CD14-positive monocyte (primary cell): Measurements from ENCODE around the gene KLHL14. TPM values are rescaled to one million over a fixed set of nuclear protein-coding genes. Genes with fewer than 3 reads are reported as not detected.

Experiments used
- DNase-seq, 3 donors: peaks; one replicate each; pipeline ENCODE4 v3.0.0-alpha.2; 2011 to 2022
- H2AFZ ChIP-seq: 2 replicates; pipeline ENCODE4 v1.6.0; 2012; ENCODE audit warnings: mild to moderate bottlenecking, low read depth, low read length, inconsistent platforms; ENCODE audit not compliant: insufficient read depth, poor library complexity, severe bottlenecking
- H3K27ac ChIP-seq, 2 donors: 1 replicate in 1 of 2; 2 replicates in 1 of 2; pipeline ENCODE4 v1.5.1; 2012 to 2013; ENCODE audit warnings: low read length in 2 of 2, control low read depth in 1 of 2, inconsistent platforms in 1 of 2, low read depth in 1 of 2, mild to moderate bottlenecking in 1 of 2
- H3K27me3 ChIP-seq, 2 donors: one replicate each; pipeline versions ENCODE4 v1.6.0 to v1.6.1; 2011 to 2013; ENCODE audit warnings: low read length in 2 of 2; ENCODE audit not compliant: control insufficient read depth in 2 of 2, insufficient read depth in 2 of 2
- H3K36me3 ChIP-seq, 2 donors: replicated peaks in 1 of 2; 1 replicate in 1 of 2; 2 replicates in 1 of 2; pipeline versions ENCODE4 v1.5.1 to v1.6.1; 2012 to 2013; ENCODE audit warnings: low read length in 2 of 2, control low read depth in 1 of 2, inconsistent platforms in 1 of 2, mild to moderate bottlenecking in 1 of 2; ENCODE audit not compliant: insufficient read depth in 2 of 2, control insufficient read depth in 1 of 2
- H3K4me1 ChIP-seq, 2 donors: 1 replicate in 1 of 2; 2 replicates in 1 of 2; pipeline versions ENCODE4 v1.5.1 to v1.6.1; 2012 to 2013; ENCODE audit warnings: low read length in 2 of 2, control low read depth in 1 of 2, inconsistent platforms in 1 of 2, mild to moderate bottlenecking in 1 of 2, moderate library complexity in 1 of 2; ENCODE audit not compliant: insufficient read depth in 2 of 2, control insufficient read depth in 1 of 2
- H3K4me2 ChIP-seq: replicated peaks from 2 replicates; pipeline ENCODE3; 2012; ENCODE audit warnings: low read length, moderate library complexity, mild to moderate bottlenecking; ENCODE audit not compliant: poor library complexity, severe bottlenecking; ENCODE audit errors: extremely low read depth
- H3K4me3 ChIP-seq, 3 experiments: fragments of 200-600 bp in 1 of 3; sonication (generic) in 1 of 3; replicated peaks in 1 of 3; 1 replicate in 2 of 3; 2 replicates in 1 of 3; pipeline ENCODE4 v1.5.1; 2011 to 2013; ENCODE audit warnings: low read length in 3 of 3, mild to moderate bottlenecking in 3 of 3, control low read depth in 2 of 3, low read depth in 2 of 3, inconsistent platforms in 1 of 3, moderate library complexity in 1 of 3
- H3K79me2 ChIP-seq: 2 replicates; pipeline ENCODE4 v1.6.0; 2012; ENCODE audit warnings: mild to moderate bottlenecking, control low read depth, inconsistent platforms, low read length, moderate library complexity; ENCODE audit not compliant: insufficient read depth
- H3K9ac ChIP-seq: 2 replicates; pipeline ENCODE4 v1.6.0; 2017; ENCODE audit warnings: low read length, mild to moderate bottlenecking; ENCODE audit not compliant: insufficient read depth, poor library complexity, severe bottlenecking
- H3K9me3 ChIP-seq, 2 donors: replicated peaks in 1 of 2; 1 replicate in 1 of 2; 2 replicates in 1 of 2; pipeline versions ENCODE4 v1.5.1 to v1.6.1; 2012 to 2013; ENCODE audit warnings: low read length in 2 of 2, control low read depth in 1 of 2; ENCODE audit not compliant: control insufficient read depth in 1 of 2, insufficient read depth in 1 of 2
- H4K20me1 ChIP-seq: 2 replicates; pipeline ENCODE4 v1.6.0; 2012; ENCODE audit warnings: mild to moderate bottlenecking, low read length, control low read depth, moderate library complexity; ENCODE audit not compliant: insufficient read depth
- H3K27ac Mint-ChIP-seq, 7 donors: one replicate each; pipeline ENCODE4 v1.8.0; 2020; ENCODE audit warnings: mild to moderate bottlenecking in 7 of 7, mixed read lengths in 7 of 7, moderate library complexity in 6 of 7, inconsistent platforms in 2 of 7
- H3K27me3 Mint-ChIP-seq, 3 donors: one replicate each; pipeline ENCODE4 v1.8.0; 2021 to 2022; ENCODE audit warnings: low read depth in 3 of 3, mild to moderate bottlenecking in 3 of 3, mixed read lengths in 3 of 3, moderate library complexity in 3 of 3, inconsistent platforms in 1 of 3
- H3K36me3 Mint-ChIP-seq, 2 donors: one replicate each; pipeline ENCODE4 v1.8.0; 2020; ENCODE audit warnings: mixed read lengths in 2 of 2, inconsistent platforms in 1 of 2, mild to moderate bottlenecking in 1 of 2
- H3K4me1 Mint-ChIP-seq: one replicate; pipeline ENCODE4 v1.8.0; 2020; ENCODE audit warnings: mild to moderate bottlenecking, mixed read lengths
- H3K4me3 Mint-ChIP-seq, 2 donors: one replicate each; pipeline ENCODE4 v1.8.0; 2020; ENCODE audit warnings: mild to moderate bottlenecking in 2 of 2, mixed read lengths in 2 of 2, moderate library complexity in 1 of 2
- H3K9me3 Mint-ChIP-seq, 7 donors: one replicate each; pipeline ENCODE4 v1.8.0; 2020 to 2022; ENCODE audit warnings: mixed read lengths in 7 of 7, mild to moderate bottlenecking in 6 of 7, moderate library complexity in 6 of 7, inconsistent platforms in 2 of 7
- CTCF ChIP-seq: fragments of 200-600 bp; IDR thresholded peaks from one replicate; pipeline ENCODE4 v1.8.0; 2022; ENCODE audit warnings: antibody characterized with exemption, mild to moderate bottlenecking
- WGBS: methylation state at CpG from one replicate; pipeline ENCODE4 v1.1.5; 2013; ENCODE audit warnings: missing lambda C conversion rate; ENCODE audit not compliant: insufficient coverage; 5-methylcytosine and 5-hydroxymethylcytosine counted together
- intact Hi-C, 2 donors: fragments of 100-400 bp; cut with micrococcal nuclease; formaldehyde crosslinking; loops; one replicate each; pipeline versions ENCODE4 v1.15.0 to v1.15.1; 2023
- polyA plus RNA-seq, 3 donors: library from polyadenylated mRNA; depleted of rRNA in 1 of 3; unstranded in 2 of 3; stranded (reverse) in 1 of 3; fragments of 300-500 nt in 2 of 3; fragments of >200 nt in 1 of 3; fragmentation: Illumina TruSeq in 2 of 3; gene quantifications; 1 replicate in 2 of 3; 2 replicates in 1 of 3; pipeline ENCODE4 v1.2.3, GENCODE V29; 2012 to 2021

Gene KLHL14
- polyA plus RNA-seq, 3 donors: 0.08 TPM; not detected in 2

DNA sequence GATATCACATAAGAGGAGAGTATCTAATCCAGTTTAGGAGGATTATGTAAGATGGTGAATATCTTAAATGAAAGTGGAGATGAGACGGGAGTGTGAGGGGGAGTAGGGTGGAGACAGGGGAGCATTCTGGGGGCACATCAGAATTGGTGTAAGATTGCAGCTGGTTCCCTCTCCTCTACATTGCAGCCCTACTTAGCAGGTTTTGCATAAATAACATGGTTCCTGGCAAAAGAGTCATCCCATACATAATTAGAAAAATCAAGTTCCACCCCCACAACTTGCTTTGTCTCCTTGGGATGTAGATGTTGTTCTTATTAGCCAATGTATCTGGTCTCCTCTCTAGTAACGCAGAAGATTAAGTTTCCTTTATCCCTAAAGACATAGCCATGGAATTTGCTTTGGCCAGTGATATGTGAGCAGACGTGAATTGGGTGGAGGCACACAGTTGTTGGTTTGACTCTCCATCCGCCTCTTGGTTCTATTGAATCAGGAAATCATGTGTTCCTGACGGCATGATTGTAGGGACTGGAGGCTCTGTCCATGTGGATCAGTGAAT lies 137.9 kb downstream of the KLHL14 start:
- Histone ChIP-seq H3K79me2 (no peaks in the 10 kb centered on the region), H3K4me3 (no peak overlapping the region), H3K4me2 (no peak overlapping the region), H3K27ac (no peak overlapping the region), H2AFZ (no peak overlapping the region), H3K4me1 (no peaks in the 10 kb centered on the region), H3K9ac (no peak overlapping the region), H3K36me3 (no peaks in the 10 kb centered on the region), H3K27me3 (no peaks in the 10 kb centered on the region), H3K9me3 (peaks cover 0 to 5% of the 10 kb centered on the region in 2 donors), H4K20me1 (no peaks in the 10 kb centered on the region)
- Mint-ChIP-seq H3K27me3 (peaks cover 0 to 1% (median 0%) of the 10 kb centered on the region in 3 donors), H3K9me3 (peaks cover 0 to 5% (median 1%) of the 10 kb centered on the region in 7 donors), H3K4me1 (no peaks in the 10 kb centered on the region), H3K36me3 (no peaks in the 10 kb centered on the region), H3K27ac (no peak overlapping the region), H3K4me3 (no peak overlapping the region)
- WGBS: 92% methylated on average over 3 of the region's 5 CpGs
- no peak for DNase-seq
- TF ChIP-seq CTCF: no peak
- intact Hi-C loops: no loop called here

DNA sequence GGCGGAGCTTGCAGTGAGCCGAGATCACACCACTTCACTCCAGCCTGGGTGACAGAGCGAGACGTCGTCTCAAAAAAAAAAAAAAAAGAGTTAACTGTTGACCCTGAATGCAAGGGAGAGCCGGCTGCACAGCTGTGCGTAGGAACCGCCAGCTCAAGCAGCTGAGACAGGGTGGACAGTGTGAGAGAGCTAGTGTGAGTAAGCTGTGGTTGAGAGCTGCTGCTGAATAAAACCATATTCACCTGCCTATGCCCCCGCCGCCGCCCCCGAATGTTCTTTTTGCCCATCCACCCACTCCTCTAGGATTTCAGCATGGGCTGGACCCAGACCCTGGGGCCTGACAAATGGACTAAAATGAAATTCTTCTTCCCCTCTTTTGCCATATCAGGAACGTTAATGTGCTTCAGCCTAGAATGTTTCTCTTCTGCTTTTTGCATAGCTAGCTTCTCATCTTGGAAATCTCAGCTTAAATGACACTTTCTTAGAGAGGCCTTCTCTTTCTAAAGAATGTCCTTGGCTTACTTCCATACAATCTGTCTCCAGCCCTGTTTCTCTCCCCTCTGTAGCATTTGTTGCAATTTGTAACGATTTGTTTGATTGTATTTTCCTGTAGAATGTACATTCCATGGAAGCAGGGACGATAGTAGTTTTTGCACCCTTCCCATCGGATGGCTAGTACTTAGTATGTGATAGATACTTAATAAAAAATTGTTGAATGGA lies 142.7 kb downstream of the KLHL14 start:
- no peak overlapping the region for H3K9ac ChIP-seq
- no peak overlapping the region for H3K4me3 ChIP-seq
- TF ChIP-seq CTCF: no peak
- Mint-ChIP-seq H3K27ac (no peak overlapping the region), H3K36me3 (no peaks in the 10 kb centered on the region), H3K9me3 (peaks cover 0 to 8% (median 4%) of the 10 kb centered on the region in 7 donors), H3K4me3 (no peak overlapping the region), H3K27me3 (peaks cover 1 to 2% (median 1%) of the 10 kb centered on the region in 3 donors), H3K4me1 (no peaks in the 10 kb centered on the region)
- intact Hi-C loops: no loop called here
- no peak for DNase-seq
- H3K4me1 ChIP-seq: no peaks in the 10 kb centered on the region
- no peak overlapping the region for H3K27ac ChIP-seq
- H3K27me3 ChIP-seq: no peaks in the 10 kb centered on the region
- no peaks in the 10 kb centered on the region for H3K79me2 ChIP-seq
- no peak overlapping the region for H2AFZ ChIP-seq
- peaks cover 0 to 15% of the 10 kb centered on the region in 2 donors for H3K9me3 ChIP-seq
- no peaks in the 10 kb centered on the region for H4K20me1 ChIP-seq
- WGBS: 86% methylated on average over 11 of the region's 16 CpGs
- H3K36me3 ChIP-seq: no peaks in the 10 kb centered on the region
- H3K4me2 ChIP-seq: no peak overlapping the region
